Fibroblast of skin of abdomen (primary cell): Measurements from ENCODE around the gene TEX36. TPM values are rescaled to one million over a fixed set of nuclear protein-coding genes. Genes with fewer than 3 reads are reported as not detected.
A peak's percentile ranks its signal among the peaks of the same experiment; 100 is the strongest.
"Not testable (repeated sequence)": the region's sequence is repeated elsewhere in the genome, so short reads cannot be mapped to it uniquely, and the experiment has no call there.

Experiments used
- DNase-seq: peaks from one replicate; pipeline ENCODE4 v3.0.0-alpha.2; 2013
- polyA plus RNA-seq, 2 experiments: library from polyadenylated mRNA; unstranded; fragments of 120-200 nt; gene quantifications; one replicate each; pipeline ENCODE4 v1.2.1, GENCODE V29; 2013; ENCODE audit not compliant: insufficient read length in 2 of 2

Gene TEX36
- not detected for polyA plus RNA-seq (2013, experiment 1 of 2; ENCODE audit: insufficient read length)
- not detected for polyA plus RNA-seq (2013, experiment 2 of 2; ENCODE audit: insufficient read length)

GRCh38 chr10:125683063-125683462, at the start of gene TEX36:
TEX36 (minus strand) TSS chr10:125683163; CDS start chr10:125682989, 174 bp downstream.
- no peak for DNase-seq

- no peak for DNase-seq
Observed at GRCh38 chr10:125727436-125727835, 44.5 kb upstream of the TEX36 start.

- DNase-seq, result no peak
Observed at GRCh38 chr10:125726914-125727313, 44.0 kb upstream of the TEX36 start.

GRCh38 chr10:125722811-125723210, 39.8 kb upstream of the TEX36 start:
- DNase-seq, result no peak

GRCh38 chr10:125721035-125721434, 38.1 kb upstream of the TEX36 start:
- DNase-seq, result no peak

- no peak for DNase-seq
Observed at GRCh38 chr10:125720002-125720382, 37.0 kb upstream of the TEX36 start.

- peak; percentile 99 for DNase-seq
Observed at GRCh38 chr10:125719173-125720001, 36.4 kb upstream of the TEX36 start, which contains the start of gene EDRF1. EDRF1 (plus strand) TSS chr10:125719709; CDS start chr10:125719808, 99 bp downstream.

- not testable (repeated sequence) for DNase-seq
Observed at GRCh38 chr10:125714728-125715127, 31.8 kb upstream of the TEX36 start.

- DNase-seq, result no peak
Observed at GRCh38 chr10:125711110-125711750, 28.3 kb upstream of the TEX36 start.

- DNase-seq, result no peak
Observed at GRCh38 chr10:125709553-125710474, 26.9 kb upstream of the TEX36 start.

GRCh38 chr10:125708971-125709503, 26.1 kb upstream of the TEX36 start:
- DNase-seq, result no peak

GRCh38 chr10:125707541-125708468, 24.8 kb upstream of the TEX36 start:
- no peak for DNase-seq

GRCh38 chr10:125700355-125700911, 17.5 kb upstream of the TEX36 start:
- peak; percentile 39 for DNase-seq

- DNase-seq, result no peak
Observed at GRCh38 chr10:125699562-125700143, 16.7 kb upstream of the TEX36 start.

- DNase-seq, result no peak
Observed at GRCh38 chr10:125698481-125698998, 15.6 kb upstream of the TEX36 start.

- DNase-seq, result not testable (repeated sequence)
Observed at GRCh38 chr10:125696884-125697283, 13.9 kb upstream of the TEX36 start.

GRCh38 chr10:125694883-125695282, 11.9 kb upstream of the TEX36 start:
- DNase-seq, result peak; percentile 93

- DNase-seq, result no peak
Observed at GRCh38 chr10:125693524-125693847, 10.5 kb upstream of the TEX36 start.

GRCh38 chr10:125692601-125693523, 9.9 kb upstream of the TEX36 start:
- DNase-seq, result peak; percentile 41
